ENCODE data around the gene KLB. TPM values are rescaled to one million over a fixed set of nuclear protein-coding genes. Genes with fewer than 3 reads are reported as not detected.

The KLB gene
- total and polyA plus RNA-seq, 4 donors: 13.5 to 31.0 (median 22.8) TPM

- Histone ChIP-seq H3K27ac (ENCODE audit: low read depth in 1 of 2, low read length in 2 of 2) (no peak overlapping the region), H3K4me3 (ENCODE audit: low read depth in 1 of 3, low read length in 3 of 3) (no peak overlapping the region), H3K4me1 (ENCODE audit: control insufficient read depth in 4 of 4, insufficient read depth in 4 of 4, low read length in 3 of 4) (no peaks in the 10 kb centered on the region), H3K9ac (ENCODE audit: low read depth in 1 of 2, low read length in 2 of 2) (no peak overlapping the region), H3K9me3 (ENCODE audit: control insufficient read depth in 4 of 4, low read length in 3 of 4) (no peaks in the 10 kb centered on the region), H3K36me3 (ENCODE audit: control insufficient read depth in 4 of 4, insufficient read depth in 3 of 4, low read depth in 1 of 4, low read length in 3 of 4) (peaks cover 0 to 4% (median 0%) of the 10 kb centered on the region in 4 donors), H3K27me3 (ENCODE audit: control insufficient read depth in 4 of 4, insufficient read depth in 4 of 4, low read length in 3 of 4) (no peaks in the 10 kb centered on the region)
- DNase-seq (ENCODE audit: low spot score): no peak
- WGBS: 91% methylated on average over 21 of the region's 21 CpGs
- TF ChIP-seq RXRA (IDR thresholded peaks at IDR 0.05): no peak
- no peak for TF ChIP-seq FOXA1 (IDR thresholded peaks at IDR 0.05)
- TF ChIP-seq SP1 (IDR thresholded peaks at IDR 0.05): no peak
- no peak for TF ChIP-seq CTCF (IDR thresholded peaks at IDR 0.05; ENCODE audit: low read depth, low read length, missing input control)
- TF ChIP-seq MAX (IDR thresholded peaks at IDR 0.05): no peak
- no peak for TF ChIP-seq HNF4A (conservative IDR thresholded peaks at IDR 0.05)
- no peak for TF ChIP-seq RAD21 (IDR thresholded peaks at IDR 0.05)
- TF ChIP-seq ATF3 (IDR thresholded peaks at IDR 0.05): no peak
- TF ChIP-seq EGR1 (IDR thresholded peaks at IDR 0.05; ENCODE audit: low read depth in 2 of 2): no peak
- TF ChIP-seq GABPA (IDR thresholded peaks at IDR 0.05 in 1 of 2, conservative IDR thresholded peaks at IDR 0.05 in 1 of 2): no peak
- no peak for TF ChIP-seq TAF1 (conservative IDR thresholded peaks at IDR 0.05)
- TF ChIP-seq ZBTB33 (IDR thresholded peaks at IDR 0.05): no peak
- TF ChIP-seq YY1 (IDR thresholded peaks at IDR 0.05): no peak
- no peak for TF ChIP-seq HNF4G (IDR thresholded peaks at IDR 0.05)
- TF ChIP-seq JUND (IDR thresholded peaks at IDR 0.05): no peak
- no peak for TF ChIP-seq FOXA2 (IDR thresholded peaks at IDR 0.05)
- no peak for TF ChIP-seq REST (IDR thresholded peaks at IDR 0.05)
- no peak for TF ChIP-seq NR2F2 (IDR thresholded peaks at IDR 0.05)
These were observed 74.4 kb downstream of the KLB start for GRCh38 chr4:39480902-39481695.
